Activated naive CD8-positive, alpha-beta T cell treated with anti-CD3 and anti-CD28 coated beads, Interleukin-2, amount 10 ng/mL, durations not matched to agents 7 days and 5 days (primary cell): ENCODE data around the gene DNMT3A. TPM values are rescaled to one million over a fixed set of nuclear protein-coding genes. Genes with fewer than 3 reads are reported as not detected.

Experiments used
- ATAC-seq: fragments of 150-1000 bp; cut with Tn5 transposase; one replicate; pipeline ENCODE4 v1.10.0; 2021; ENCODE audit warnings: low read depth, moderate library complexity
- POLR2A ChIA-PET: fragments of 350-600 bp; sonication (Branson Sonifier 250); formaldehyde crosslinking; loops from one replicate; lab custom pipeline; 2021; ENCODE audit warnings: antibody characterized with exemption; lab: Charles Lee
- DNase-seq: peaks from one replicate; pipeline ENCODE4 v3.0.0; 2021
- H3K27ac Mint-ChIP-seq: one replicate; pipeline ENCODE4 v1.8.0; 2022; ENCODE audit warnings: mild to moderate bottlenecking, mixed read lengths
- H3K27me3 Mint-ChIP-seq: one replicate; pipeline ENCODE4 v1.8.0; 2022; ENCODE audit warnings: mild to moderate bottlenecking, moderate library complexity, mixed read lengths
- H3K36me3 Mint-ChIP-seq: one replicate; pipeline ENCODE4 v1.8.0; 2021; ENCODE audit warnings: mild to moderate bottlenecking, mixed read lengths
- H3K4me1 Mint-ChIP-seq: one replicate; pipeline ENCODE4 v1.8.0; 2021; ENCODE audit warnings: mixed read lengths
- H3K4me3 Mint-ChIP-seq: one replicate; pipeline ENCODE4 v1.8.0; 2022; ENCODE audit warnings: mild to moderate bottlenecking, moderate library complexity, mixed read lengths
- H3K9me3 Mint-ChIP-seq: one replicate; pipeline ENCODE4 v1.8.0; 2021; ENCODE audit warnings: mixed read lengths
- total RNA-seq, 2 experiments: library from RNA; stranded (reverse); gene quantifications; one replicate each; pipeline ENCODE4 v1.2.3, GENCODE V29; 2021

Gene DNMT3A
- total RNA-seq, 2 experiments from 2014 or later: 76.7 to 84.7 TPM

DNA sequence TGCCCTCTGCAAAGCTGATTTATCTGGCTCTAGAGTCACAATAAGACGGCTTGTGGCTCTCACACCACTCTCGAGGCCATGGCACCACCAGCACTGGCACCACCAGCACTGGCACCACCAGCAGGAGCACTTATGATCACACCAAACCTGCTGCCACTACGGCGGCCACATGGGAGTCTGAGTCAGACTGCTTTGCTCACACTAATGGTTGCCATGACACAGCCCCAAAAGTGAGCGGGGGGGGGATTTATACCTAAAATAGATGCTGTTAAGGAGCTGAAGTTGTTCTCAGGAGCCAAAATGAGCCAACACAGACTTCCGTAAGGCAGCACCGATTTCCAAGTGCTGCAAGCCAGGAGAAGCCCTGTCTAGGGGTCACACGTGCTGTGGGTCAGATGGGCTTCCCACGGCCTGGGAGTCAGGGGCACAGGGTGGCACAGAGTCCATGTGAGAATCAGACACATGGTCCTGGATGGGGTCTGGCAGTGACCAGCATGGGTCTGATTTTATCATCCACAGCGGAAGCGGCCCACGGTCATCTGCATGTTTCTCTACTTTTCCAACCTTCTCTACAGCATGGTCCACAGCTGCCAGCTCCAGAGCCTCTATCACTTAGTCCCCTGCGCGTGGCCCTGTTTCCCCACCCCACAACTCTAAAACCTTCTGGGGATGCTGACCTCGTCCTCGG, 16.7 kb downstream of the DNMT3A start:
- Mint-ChIP-seq H3K4me1 (peaks cover 30% of the 10 kb centered on the region), H3K27ac (no peak overlapping the region), H3K36me3 (peaks cover 48% of the 10 kb centered on the region), H3K27me3 (no peaks in the 10 kb centered on the region), H3K9me3 (peaks cover 15% of the 10 kb centered on the region), H3K4me3 (no peak overlapping the region)
- POLR2A ChIA-PET: interaction anchor here (1.0 to 2.8 kb wide), 4 partner anchors 9 to 37 kb away, joined by 3 to 18 read pairs (median 8); no protein-coding TSS in a partner anchor
- ATAC-seq (no peak), DNase-seq (no peak)

DNA sequence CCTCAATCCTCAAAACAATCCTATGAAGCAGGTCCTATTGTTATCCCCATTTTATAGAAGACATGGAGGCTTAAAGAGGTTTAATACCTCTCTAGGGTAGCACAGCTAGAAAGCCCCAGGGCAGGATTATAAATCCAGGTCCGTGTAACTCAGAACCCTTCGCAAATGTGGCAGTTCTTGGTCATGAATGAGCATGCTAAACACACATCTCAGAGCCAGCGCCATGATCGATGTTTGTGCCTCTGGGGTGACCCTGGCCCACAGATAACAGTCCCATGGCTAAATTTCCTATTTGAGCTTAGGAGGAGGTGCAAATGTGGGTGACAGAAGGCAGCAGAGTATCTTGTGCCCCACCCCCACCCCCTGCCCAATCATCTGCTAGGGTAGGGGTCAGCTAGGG, 17.5 kb downstream of the DNMT3A start:
- POLR2A ChIA-PET: interaction anchor here (1.0 to 2.6 kb wide), 5 partner anchors 8 to 38 kb away, joined by 3 to 18 read pairs (median 3); no protein-coding TSS in a partner anchor
- no peak for ATAC-seq
- peaks cover 29% of the 10 kb centered on the region for H3K4me1 Mint-ChIP-seq
- no peak overlapping the region for H3K27ac Mint-ChIP-seq
- peaks cover 45% of the 10 kb centered on the region for H3K36me3 Mint-ChIP-seq
- DNase-seq: no peak
- H3K4me3 Mint-ChIP-seq: no peak overlapping the region
- peaks cover 15% of the 10 kb centered on the region for H3K9me3 Mint-ChIP-seq
- no peaks in the 10 kb centered on the region for H3K27me3 Mint-ChIP-seq

DNA sequence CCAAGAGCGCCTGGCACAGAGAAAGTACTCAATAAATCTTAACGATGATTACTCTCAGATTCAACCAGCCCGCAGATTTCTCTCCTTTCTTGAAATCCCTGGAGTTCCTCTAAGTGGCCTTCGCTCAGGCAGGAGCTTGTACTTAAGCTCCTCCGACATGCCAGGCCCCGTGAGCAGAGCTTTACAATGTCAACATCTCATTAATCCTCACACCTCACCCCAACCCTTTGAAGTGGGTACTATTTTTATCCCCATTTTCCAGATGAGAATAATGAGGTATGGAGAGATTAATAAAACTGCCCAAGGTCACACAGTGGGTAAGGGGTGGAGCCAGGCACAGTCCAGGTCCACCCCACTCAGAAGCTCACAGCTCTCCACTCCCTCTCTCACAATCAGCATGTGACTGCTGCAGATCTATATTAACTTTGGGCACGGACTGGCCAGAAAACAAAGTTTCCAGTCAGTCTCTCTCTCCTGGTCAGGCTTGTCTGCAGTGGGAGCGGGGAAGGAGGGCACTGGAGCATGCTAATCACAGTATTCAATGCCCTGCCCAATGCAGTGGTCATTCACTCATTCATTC, 18.0 kb downstream of the DNMT3A start:
- peak overlapping the region; percentile 82 for H3K27ac Mint-ChIP-seq
- peak overlapping the region; percentile 71 for H3K4me3 Mint-ChIP-seq
- H3K36me3 Mint-ChIP-seq: peaks cover 45% of the 10 kb centered on the region
- H3K27me3 Mint-ChIP-seq: no peaks in the 10 kb centered on the region
- no peak for DNase-seq
- peaks cover 29% of the 10 kb centered on the region for H3K4me1 Mint-ChIP-seq
- ATAC-seq: no peak
- H3K9me3 Mint-ChIP-seq: peaks cover 15% of the 10 kb centered on the region
- POLR2A ChIA-PET: interaction anchor here (1.0 to 2.6 kb wide), 6 partner anchors 7 to 39 kb away, joined by 3 to 18 read pairs (median 3); no protein-coding TSS in a partner anchor

DNA sequence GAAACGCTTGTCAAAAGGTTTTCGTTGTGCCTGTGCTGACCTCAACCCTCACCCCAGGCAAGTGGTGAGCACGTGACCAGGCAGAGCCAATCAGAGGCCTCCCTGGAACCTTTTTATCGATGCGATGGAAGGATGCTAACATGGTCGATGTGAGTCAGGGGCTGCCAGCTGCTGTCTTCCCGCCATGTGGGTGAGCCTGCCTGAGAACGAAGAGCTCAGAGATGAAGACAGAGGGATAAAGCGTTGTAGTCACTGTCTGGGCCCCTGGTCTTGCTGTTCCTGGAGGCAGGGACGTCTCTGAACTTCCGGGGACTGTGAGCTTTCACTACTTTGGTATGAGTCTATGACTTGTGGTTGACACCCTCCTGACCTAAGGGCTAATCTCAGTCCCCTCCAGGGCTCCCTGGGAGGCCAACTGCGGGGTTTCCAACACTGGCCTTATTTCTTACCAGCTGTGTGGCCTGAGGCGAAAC, 18.6 kb downstream of the DNMT3A start:
- H3K4me1 Mint-ChIP-seq: peaks cover 29% of the 10 kb centered on the region
- H3K9me3 Mint-ChIP-seq: peaks cover 12% of the 10 kb centered on the region
- peak overlapping the region; percentile 71 for H3K4me3 Mint-ChIP-seq
- peak; percentile 51 for ATAC-seq
- peak overlapping the region; percentile 82 for H3K27ac Mint-ChIP-seq
- H3K36me3 Mint-ChIP-seq: peaks cover 43% of the 10 kb centered on the region
- POLR2A ChIA-PET: interaction anchor here (0.7 to 2.6 kb wide), 5 partner anchors 8 to 45 kb away, joined by 3 to 18 read pairs (median 4); no protein-coding TSS in a partner anchor
- H3K27me3 Mint-ChIP-seq: no peaks in the 10 kb centered on the region
- no peak for DNase-seq

DNA sequence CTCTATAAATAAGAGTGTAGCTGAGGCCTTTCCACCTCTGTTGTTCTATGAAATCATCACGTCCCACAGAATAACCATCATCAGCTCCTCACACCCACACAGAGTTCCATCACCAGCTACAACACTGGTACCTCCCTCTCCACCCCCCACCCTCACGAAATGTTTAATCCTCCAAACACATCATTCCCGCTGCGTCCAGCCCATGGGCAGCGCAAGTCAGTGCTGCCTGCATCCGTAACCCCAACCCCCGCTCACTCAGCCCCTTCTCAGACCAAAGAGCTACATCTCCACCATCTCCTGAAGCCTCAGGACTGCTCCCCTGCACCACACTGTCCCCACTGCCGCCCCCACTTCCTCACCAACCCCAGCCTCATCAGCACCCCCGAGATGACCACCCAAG, 19.4 kb downstream of the DNMT3A start:
- Mint-ChIP-seq H3K4me1 (peaks cover 31% of the 10 kb centered on the region), H3K27me3 (no peaks in the 10 kb centered on the region), H3K4me3 (peak overlapping the region; percentile 71), H3K9me3 (peaks cover 6% of the 10 kb centered on the region), H3K27ac (peak overlapping the region; percentile 82), H3K36me3 (peaks cover 37% of the 10 kb centered on the region)
- POLR2A ChIA-PET: interaction anchor here (0.6 to 2.6 kb wide), 2 partner anchors 7 to 106 kb away, joined by 5 to 18 read pairs; no protein-coding TSS in a partner anchor
- DNase-seq (no peak), ATAC-seq (no peak)

DNA sequence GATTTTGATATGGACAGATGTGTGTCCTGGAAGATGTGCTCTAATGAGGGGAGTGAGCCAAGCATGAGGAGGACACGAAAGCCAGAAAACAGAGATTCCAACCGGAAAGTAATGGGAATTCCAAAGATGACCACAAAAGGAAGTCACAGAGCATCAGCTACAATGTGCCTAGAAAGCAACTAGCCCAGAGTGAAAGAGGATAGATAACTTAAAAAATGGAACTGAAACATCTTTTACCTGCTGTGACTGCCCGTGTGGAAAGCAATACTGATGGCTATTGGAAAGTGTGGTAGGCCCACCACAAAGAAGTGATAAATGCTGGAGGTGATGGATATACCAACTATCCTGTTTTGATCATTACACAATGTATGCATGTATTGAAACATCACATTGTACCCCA, 21.6 kb downstream of the DNMT3A start:
- ATAC-seq (no peak), DNase-seq (no peak)
- H3K4me3 Mint-ChIP-seq: no peak overlapping the region
- POLR2A ChIA-PET: no interaction called here
- no peak overlapping the region for H3K27ac Mint-ChIP-seq
- H3K27me3 Mint-ChIP-seq: no peaks in the 10 kb centered on the region
- H3K9me3 Mint-ChIP-seq: no peaks in the 10 kb centered on the region
- H3K4me1 Mint-ChIP-seq: peaks cover 50% of the 10 kb centered on the region
- H3K36me3 Mint-ChIP-seq: peaks cover 22% of the 10 kb centered on the region

DNA sequence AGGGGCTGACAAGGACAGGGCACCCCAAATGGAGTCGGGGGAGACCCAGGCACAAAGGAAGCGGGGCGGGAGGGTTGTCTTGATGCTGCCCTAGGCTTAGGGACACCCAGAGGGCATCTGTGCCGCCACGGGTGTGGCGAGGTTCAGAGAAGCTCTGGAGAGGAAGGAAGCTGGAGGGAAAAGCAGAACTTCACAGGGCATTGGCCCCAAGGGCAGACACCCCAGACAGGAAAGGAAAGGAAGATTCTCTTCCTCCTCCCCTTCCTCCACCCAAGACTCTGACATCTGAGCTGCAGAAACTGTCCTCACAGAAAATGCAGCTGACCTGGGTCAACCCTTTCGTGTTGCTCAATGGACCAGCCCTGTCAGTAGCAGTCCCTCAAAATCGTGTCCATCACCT, 25.6 kb downstream of the DNMT3A start:
- Mint-ChIP-seq H3K4me3 (no peak overlapping the region), H3K4me1 (peaks cover 45% of the 10 kb centered on the region), H3K27ac (peak overlapping the region; percentile 95), H3K36me3 (peaks cover 13% of the 10 kb centered on the region), H3K9me3 (no peaks in the 10 kb centered on the region), H3K27me3 (no peaks in the 10 kb centered on the region)
- POLR2A ChIA-PET: interaction anchor here (0.9 to 4.4 kb wide), 5 partner anchors 8 to 39 kb away, joined by 3 to 50 read pairs (median 21); no protein-coding TSS in a partner anchor
- ATAC-seq: no peak
- no peak for DNase-seq

DNA sequence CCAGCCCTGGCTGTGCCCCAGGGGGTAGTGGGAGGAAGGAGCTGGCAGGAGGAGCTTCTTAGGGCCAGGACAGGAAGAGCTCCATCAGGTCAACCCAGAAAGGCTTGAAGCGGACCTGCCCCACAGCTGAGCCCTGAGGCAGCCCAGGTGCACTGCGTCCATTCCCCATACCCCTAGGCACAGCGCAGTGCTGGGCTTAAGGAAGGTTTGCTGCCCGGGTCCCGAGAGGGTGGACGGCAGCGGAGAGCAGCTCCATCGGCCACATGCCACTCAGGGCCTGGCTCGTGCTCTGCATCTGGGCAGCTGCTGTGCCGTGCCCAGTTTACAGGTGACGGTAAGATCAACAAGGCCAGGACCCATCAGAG, 26.4 kb downstream of the DNMT3A start:
- DNase-seq (no peak), ATAC-seq (no peak)
- peak overlapping the region; percentile 95 for H3K27ac Mint-ChIP-seq
- H3K36me3 Mint-ChIP-seq: peaks cover 15% of the 10 kb centered on the region
- POLR2A ChIA-PET: interaction anchor here (0.6 to 4.4 kb wide), 17 partner anchors 8 to 1400 kb away, joined by 3 to 50 read pairs (median 13); no protein-coding TSS in a partner anchor
- H3K27me3 Mint-ChIP-seq: no peaks in the 10 kb centered on the region
- peak overlapping the region; percentile 10 for H3K4me3 Mint-ChIP-seq
- H3K4me1 Mint-ChIP-seq: peaks cover 50% of the 10 kb centered on the region
- H3K9me3 Mint-ChIP-seq: no peaks in the 10 kb centered on the region

DNA sequence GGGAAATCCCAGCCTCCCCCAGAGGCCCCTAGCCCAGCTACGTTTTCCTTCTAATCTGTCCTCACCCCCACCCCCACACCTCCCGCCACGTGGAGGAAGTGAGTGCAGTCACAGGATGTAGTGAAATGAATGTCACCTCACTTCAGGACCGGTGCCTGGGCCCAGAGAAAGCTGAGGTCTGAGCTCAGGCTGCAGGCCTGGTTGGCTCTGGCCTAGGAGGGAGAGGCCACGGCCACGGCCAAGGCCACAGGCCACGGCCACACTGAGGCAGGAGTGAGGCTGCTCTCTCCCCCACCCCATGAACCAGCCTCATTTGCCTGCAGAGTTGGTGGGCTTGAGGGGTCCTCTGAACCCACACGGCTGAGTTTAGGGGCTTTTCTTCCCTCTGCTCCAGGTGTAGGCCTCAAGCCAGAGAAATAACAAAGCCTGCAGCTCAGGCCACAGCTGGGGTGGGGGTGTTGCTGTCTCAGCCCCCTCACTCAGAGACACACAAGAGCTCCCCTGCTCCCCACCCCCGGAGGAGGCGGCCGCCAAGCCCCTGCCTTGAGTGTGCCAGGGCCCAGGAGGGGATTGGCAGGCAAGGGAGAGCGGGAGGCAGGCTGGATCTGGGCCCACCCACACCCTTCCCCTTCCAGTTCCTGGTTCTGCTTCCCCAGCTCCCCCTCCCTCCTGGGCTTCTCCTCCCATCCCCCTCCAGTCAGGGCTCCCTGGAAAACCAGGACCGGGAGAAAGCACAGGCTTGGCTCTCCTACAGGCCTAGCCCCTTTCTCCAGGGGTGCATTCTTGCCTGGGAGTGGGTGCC, 27.0 kb downstream of the DNMT3A start:
- ATAC-seq (peak; percentile 88), DNase-seq (peak; percentile 78)
- no peaks in the 10 kb centered on the region for H3K27me3 Mint-ChIP-seq
- POLR2A ChIA-PET: interaction anchor here (0.5 to 4.4 kb wide), 25 partner anchors 9 to 1400 kb away, joined by 3 to 50 read pairs (median 5); partner anchors contain the start of gene HADHA
- no peaks in the 10 kb centered on the region for H3K9me3 Mint-ChIP-seq
- peaks cover 47% of the 10 kb centered on the region for H3K4me1 Mint-ChIP-seq
- H3K27ac Mint-ChIP-seq: peak overlapping the region; percentile 95
- peak overlapping the region; percentile 82 for H3K4me3 Mint-ChIP-seq
- H3K36me3 Mint-ChIP-seq: peaks cover 13% of the 10 kb centered on the region

DNA sequence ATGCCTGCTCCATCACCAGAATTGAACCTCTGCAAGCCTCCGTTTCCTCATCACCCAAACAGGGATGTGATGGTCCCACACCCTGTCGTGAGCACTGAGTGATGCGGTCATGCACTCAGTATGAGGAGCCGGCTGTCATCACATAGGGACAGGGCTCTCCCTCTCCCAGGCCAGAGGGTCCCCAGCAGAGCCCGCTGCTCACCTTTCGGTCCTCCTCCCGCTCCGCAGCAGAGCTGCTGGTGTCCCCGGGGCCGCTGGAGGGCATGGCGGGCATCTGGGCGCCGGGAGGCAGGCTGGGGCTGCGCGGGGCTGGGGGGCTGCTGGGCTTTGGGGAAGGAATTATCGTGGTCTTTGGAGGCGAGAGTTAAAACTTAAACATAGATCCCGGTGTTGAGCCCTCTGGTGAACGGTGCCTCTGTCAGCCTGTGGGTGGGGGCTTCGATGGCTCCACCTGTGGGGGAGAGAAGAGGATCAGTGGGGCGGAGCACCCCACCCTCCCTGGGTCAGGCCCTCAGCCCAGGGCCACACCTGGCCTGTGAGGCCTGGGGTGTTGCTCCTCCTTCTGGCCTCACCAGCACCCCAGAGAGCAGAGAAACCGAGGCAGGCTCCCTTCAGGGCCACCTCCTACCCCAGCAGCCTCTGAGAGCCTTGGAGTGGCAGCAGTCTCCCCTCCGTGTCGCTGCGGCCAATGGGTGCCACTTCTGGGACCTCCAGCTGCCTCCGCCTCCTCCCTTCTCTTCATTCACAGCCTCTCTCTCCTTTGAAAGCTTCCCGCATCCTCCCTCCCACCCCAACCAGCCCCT, 27.8 kb downstream of the DNMT3A start:
- ATAC-seq (peak; percentile 62), DNase-seq (no peak)
- H3K9me3 Mint-ChIP-seq: no peaks in the 10 kb centered on the region
- peak overlapping the region; percentile 82 for H3K4me3 Mint-ChIP-seq
- peaks cover 13% of the 10 kb centered on the region for H3K36me3 Mint-ChIP-seq
- H3K27me3 Mint-ChIP-seq: no peaks in the 10 kb centered on the region
- POLR2A ChIA-PET: interaction anchor here (0.5 to 4.4 kb wide), 23 partner anchors 10 to 352 kb away, joined by 3 to 50 read pairs (median 7); no protein-coding TSS in a partner anchor
- peaks cover 52% of the 10 kb centered on the region for H3K4me1 Mint-ChIP-seq
- peak overlapping the region; percentile 95 for H3K27ac Mint-ChIP-seq

DNA sequence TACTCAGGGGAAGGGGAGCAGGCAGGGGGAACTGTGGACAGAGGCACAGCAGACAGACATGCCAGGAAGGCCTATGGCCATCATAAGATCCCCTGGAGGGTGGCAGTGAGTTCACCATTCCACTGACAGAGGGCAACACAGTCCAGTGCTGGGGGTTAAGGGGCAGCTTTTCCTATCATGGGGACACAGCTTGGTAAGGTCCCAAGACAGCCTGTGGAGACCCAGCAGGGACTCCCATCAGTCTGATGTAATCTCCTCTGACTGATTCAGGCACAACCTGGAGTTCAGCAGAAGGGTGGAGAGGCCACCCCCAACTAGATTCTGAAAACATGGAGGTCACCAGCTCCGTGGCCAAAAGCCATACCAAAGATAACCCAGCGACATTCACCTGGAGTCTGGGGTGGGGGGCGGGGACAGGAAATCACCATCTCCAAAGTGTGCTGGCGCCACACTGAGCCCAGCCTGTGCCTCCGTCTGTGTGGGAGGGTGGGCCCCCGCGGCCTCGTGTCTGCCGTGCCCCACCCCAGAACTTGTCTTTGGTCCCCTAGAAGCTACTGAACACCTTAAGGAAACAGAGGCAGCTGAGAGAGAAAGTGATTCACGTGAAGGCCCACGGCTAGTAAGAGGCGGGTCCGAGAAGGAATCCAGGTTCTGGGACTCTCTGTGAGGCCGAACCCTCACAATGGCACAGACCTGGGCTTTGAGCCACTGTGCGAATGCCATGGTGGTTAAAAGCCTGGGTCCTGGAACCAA, 28.6 kb downstream of the DNMT3A start:
- DNase-seq (no peak), ATAC-seq (peak; percentile 21)
- POLR2A ChIA-PET: interaction anchor here (0.5 to 4.4 kb wide), 10 partner anchors 11 to 255 kb away, joined by 3 to 50 read pairs (median 5); no protein-coding TSS in a partner anchor
- peak overlapping the region; percentile 82 for H3K4me3 Mint-ChIP-seq
- H3K27ac Mint-ChIP-seq: peak overlapping the region; percentile 95
- no peaks in the 10 kb centered on the region for H3K9me3 Mint-ChIP-seq
- H3K36me3 Mint-ChIP-seq: peaks cover 18% of the 10 kb centered on the region
- peaks cover 59% of the 10 kb centered on the region for H3K4me1 Mint-ChIP-seq
- no peaks in the 10 kb centered on the region for H3K27me3 Mint-ChIP-seq
